Measurements from ENCODE around the gene NXPE1.

- TF ChIP-seq, protein P1, sequence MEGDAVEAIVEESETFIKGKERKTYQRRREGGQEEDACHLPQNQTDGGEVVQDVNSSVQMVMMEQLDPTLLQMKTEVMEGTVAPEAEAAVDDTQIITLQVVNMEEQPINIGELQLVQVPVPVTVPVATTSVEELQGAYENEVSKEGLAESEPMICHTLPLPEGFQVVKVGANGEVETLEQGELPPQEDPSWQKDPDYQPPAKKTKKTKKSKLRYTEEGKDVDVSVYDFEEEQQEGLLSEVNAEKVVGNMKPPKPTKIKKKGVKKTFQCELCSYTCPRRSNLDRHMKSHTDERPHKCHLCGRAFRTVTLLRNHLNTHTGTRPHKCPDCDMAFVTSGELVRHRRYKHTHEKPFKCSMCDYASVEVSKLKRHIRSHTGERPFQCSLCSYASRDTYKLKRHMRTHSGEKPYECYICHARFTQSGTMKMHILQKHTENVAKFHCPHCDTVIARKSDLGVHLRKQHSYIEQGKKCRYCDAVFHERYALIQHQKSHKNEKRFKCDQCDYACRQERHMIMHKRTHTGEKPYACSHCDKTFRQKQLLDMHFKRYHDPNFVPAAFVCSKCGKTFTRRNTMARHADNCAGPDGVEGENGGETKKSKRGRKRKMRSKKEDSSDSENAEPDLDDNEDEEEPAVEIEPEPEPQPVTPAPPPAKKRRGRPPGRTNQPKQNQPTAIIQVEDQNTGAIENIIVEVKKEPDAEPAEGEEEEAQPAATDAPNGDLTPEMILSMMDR (IDR thresholded peaks at IDR 0.05; ENCODE audit: low read length), result no peak
- TF ChIP-seq EZH2 (IDR thresholded peaks at IDR 0.05; ENCODE audit: borderline replicate concordance, low read length), result no peak
Observed at GRCh38 chr11:114596175-114596919, 36.7 kb upstream of the NXPE1 start.

Measured in OCI-LY1 (cell line).